ENCODE data around the gene SNX5.
A peak's percentile ranks its signal among the peaks of the same experiment; 100 is the strongest.

- TF ChIP-seq POLR2A (IDR thresholded peaks at IDR 0.05) = no peak
- peak; percentile 92 to 100 (median 98) for TF ChIP-seq CTCF (IDR thresholded peaks at IDR 0.05)
Observed at GRCh38 chr20:17995967-17996819, 27.6 kb upstream of the SNX5 start.
